A549 (cell line): ENCODE results near the gene MYO6.

ENCODE experiments used
- CHD2 ChIP-seq: fragments of 150-350 bp; IDR thresholded peaks from 2 replicates; pipeline ENCODE4 v1.6.1; 2014; ENCODE audit warnings: low read length; ENCODE audit not compliant: partially characterized antibody
- EP300 ChIP-seq, 2 experiments: fragments of >200 bp; sonication (Bioruptor Twin); formaldehyde crosslinking; IDR thresholded peaks; 2 replicates in 1 of 2; 3 replicates in 1 of 2; pipeline ENCODE4 v1.6.1; 2016 to 2017
- JUN ChIP-seq, 2 experiments: fragments of >200 bp; sonication (Bioruptor Twin); formaldehyde crosslinking; IDR thresholded peaks; 2 replicates in 1 of 2; 3 replicates in 1 of 2; pipeline ENCODE4 v1.6.1; 2016 to 2017
- NPAS2 ChIP-seq: fragments of 250-450 bp; sonication (Bioruptor Pico); IDR thresholded peaks from 2 replicates; pipeline ENCODE4 v1.8.0; 2022; ENCODE audit warnings: mild to moderate bottlenecking, moderate library complexity, borderline replicate concordance
- NR3C1 ChIP-seq: fragments of >200 bp; sonication (Bioruptor Twin); formaldehyde crosslinking; IDR thresholded peaks from 3 replicates; pipeline ENCODE4 v1.6.1; 2017
- RFX5 ChIP-seq: fragments of 450-650 bp; IDR thresholded peaks from 2 replicates; pipeline ENCODE4 v1.7.1; 2014; ENCODE audit warnings: antibody characterized with exemption, mild to moderate bottlenecking, moderate library complexity
- TF ChIP-seq, protein P1 (sequence below): fragments of >200 bp; sonication (Bioruptor Twin); formaldehyde crosslinking; IDR thresholded peaks from 3 replicates; pipeline ENCODE4 v1.5.1; 2016
- TF ChIP-seq, protein P2 (sequence below): IDR thresholded peaks from 2 replicates; pipeline ENCODE4 v1.6.1; 2012
- TF ChIP-seq, protein P3 (sequence below): fragments of 200-600 bp; sonication (generic); IDR thresholded peaks from 2 replicates; pipeline ENCODE4 v1.6.1; 2016; ENCODE audit warnings: antibody characterized with exemption, mild to moderate bottlenecking, moderate library complexity
- TF ChIP-seq, protein P4 (sequence below): fragments of 450-650 bp; IDR thresholded peaks from 2 replicates; pipeline ENCODE4 v1.6.1; 2014; ENCODE audit warnings: antibody characterized with exemption

DNA sequence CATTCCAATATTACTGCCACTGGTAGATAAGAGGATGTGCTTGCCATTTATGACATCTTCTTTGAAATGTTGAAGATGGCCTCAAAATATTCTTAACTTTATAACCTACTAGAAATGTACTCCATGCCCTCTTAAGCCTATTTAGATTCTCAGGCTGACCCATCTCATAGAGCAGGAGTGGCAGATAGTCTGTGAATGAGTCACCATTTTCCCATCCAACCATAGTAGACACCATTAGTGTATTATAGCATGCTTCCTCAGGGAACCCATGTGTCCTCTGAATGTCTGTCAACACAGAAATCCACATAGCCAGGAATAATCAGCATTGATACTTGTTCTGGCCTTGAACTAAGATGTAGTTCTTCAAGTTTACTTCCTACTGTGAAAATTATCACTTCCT, 173.2 kb downstream of the MYO6 start:
- no peak for TF ChIP-seq EP300 (IDR thresholded peaks at IDR 0.05)
- TF ChIP-seq, protein P1, sequence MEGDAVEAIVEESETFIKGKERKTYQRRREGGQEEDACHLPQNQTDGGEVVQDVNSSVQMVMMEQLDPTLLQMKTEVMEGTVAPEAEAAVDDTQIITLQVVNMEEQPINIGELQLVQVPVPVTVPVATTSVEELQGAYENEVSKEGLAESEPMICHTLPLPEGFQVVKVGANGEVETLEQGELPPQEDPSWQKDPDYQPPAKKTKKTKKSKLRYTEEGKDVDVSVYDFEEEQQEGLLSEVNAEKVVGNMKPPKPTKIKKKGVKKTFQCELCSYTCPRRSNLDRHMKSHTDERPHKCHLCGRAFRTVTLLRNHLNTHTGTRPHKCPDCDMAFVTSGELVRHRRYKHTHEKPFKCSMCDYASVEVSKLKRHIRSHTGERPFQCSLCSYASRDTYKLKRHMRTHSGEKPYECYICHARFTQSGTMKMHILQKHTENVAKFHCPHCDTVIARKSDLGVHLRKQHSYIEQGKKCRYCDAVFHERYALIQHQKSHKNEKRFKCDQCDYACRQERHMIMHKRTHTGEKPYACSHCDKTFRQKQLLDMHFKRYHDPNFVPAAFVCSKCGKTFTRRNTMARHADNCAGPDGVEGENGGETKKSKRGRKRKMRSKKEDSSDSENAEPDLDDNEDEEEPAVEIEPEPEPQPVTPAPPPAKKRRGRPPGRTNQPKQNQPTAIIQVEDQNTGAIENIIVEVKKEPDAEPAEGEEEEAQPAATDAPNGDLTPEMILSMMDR, result no peak
- TF ChIP-seq NR3C1, result no peak
- TF ChIP-seq, protein P2, sequence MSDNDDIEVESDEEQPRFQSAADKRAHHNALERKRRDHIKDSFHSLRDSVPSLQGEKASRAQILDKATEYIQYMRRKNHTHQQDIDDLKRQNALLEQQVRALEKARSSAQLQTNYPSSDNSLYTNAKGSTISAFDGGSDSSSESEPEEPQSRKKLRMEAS, result no peak
- TF ChIP-seq NPAS2 (CRISPR knock-in tag), result no peak
- TF ChIP-seq, protein P3, sequence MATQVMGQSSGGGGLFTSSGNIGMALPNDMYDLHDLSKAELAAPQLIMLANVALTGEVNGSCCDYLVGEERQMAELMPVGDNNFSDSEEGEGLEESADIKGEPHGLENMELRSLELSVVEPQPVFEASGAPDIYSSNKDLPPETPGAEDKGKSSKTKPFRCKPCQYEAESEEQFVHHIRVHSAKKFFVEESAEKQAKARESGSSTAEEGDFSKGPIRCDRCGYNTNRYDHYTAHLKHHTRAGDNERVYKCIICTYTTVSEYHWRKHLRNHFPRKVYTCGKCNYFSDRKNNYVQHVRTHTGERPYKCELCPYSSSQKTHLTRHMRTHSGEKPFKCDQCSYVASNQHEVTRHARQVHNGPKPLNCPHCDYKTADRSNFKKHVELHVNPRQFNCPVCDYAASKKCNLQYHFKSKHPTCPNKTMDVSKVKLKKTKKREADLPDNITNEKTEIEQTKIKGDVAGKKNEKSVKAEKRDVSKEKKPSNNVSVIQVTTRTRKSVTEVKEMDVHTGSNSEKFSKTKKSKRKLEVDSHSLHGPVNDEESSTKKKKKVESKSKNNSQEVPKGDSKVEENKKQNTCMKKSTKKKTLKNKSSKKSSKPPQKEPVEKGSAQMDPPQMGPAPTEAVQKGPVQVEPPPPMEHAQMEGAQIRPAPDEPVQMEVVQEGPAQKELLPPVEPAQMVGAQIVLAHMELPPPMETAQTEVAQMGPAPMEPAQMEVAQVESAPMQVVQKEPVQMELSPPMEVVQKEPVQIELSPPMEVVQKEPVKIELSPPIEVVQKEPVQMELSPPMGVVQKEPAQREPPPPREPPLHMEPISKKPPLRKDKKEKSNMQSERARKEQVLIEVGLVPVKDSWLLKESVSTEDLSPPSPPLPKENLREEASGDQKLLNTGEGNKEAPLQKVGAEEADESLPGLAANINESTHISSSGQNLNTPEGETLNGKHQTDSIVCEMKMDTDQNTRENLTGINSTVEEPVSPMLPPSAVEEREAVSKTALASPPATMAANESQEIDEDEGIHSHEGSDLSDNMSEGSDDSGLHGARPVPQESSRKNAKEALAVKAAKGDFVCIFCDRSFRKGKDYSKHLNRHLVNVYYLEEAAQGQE, result no peak
- no peak for TF ChIP-seq CHD2
- no peak for TF ChIP-seq RFX5
- no peak for TF ChIP-seq JUN (IDR thresholded peaks at IDR 0.05)
- TF ChIP-seq, protein P4, sequence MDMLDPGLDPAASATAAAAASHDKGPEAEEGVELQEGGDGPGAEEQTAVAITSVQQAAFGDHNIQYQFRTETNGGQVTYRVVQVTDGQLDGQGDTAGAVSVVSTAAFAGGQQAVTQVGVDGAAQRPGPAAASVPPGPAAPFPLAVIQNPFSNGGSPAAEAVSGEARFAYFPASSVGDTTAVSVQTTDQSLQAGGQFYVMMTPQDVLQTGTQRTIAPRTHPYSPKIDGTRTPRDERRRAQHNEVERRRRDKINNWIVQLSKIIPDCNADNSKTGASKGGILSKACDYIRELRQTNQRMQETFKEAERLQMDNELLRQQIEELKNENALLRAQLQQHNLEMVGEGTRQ, result no peak
